LHCN-M2 (cell line): Measurements from ENCODE around the gene ZSCAN5B. TPM values are rescaled to one million over a fixed set of nuclear protein-coding genes. Genes with fewer than 3 reads are reported as not detected.
"Not testable (repeated sequence)": the region's sequence is repeated elsewhere in the genome, so short reads cannot be mapped to it uniquely, and the experiment has no call there.

ENCODE experiments used
- DNase-seq: peaks from one replicate; pipeline ENCODE4 v3.0.0-alpha.2; 2012; ENCODE audit warnings: low read depth
- polyA plus RNA-seq: library from polyadenylated mRNA; unstranded; fragments of >200 nt; gene quantifications from one replicate; pipeline ENCODE4 v1.2.1, GENCODE V29; 2012; ENCODE audit warnings: missing spikeins
- total RNA-seq: library from RNA; depleted of rRNA; stranded (reverse); fragments of >200 nt; gene quantifications from 2 replicates; pipeline ENCODE4 v1.2.3, GENCODE V29; 2014; rRNA removed

Gene ZSCAN5B, protein sequence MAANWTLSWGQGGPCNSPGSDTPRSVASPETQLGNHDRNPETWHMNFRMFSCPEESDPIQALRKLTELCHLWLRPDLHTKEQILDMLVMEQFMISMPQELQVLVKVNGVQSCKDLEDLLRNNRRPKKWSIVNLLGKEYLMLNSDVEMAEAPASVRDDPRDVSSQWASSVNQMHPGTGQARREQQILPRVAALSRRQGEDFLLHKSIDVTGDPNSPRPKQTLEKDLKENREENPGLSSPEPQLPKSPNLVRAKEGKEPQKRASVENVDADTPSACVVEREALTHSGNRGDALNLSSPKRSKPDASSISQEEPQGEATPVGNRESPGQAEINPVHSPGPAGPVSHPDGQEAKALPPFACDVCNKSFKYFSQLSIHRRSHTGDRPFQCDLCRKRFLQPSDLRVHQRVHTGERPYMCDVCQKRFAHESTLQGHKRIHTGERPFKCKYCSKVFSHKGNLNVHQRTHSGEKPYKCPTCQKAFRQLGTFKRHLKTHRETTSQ
- not detected in 2 replicates for total RNA-seq
- polyA plus RNA-seq, result 0.04 TPM

DNA sequence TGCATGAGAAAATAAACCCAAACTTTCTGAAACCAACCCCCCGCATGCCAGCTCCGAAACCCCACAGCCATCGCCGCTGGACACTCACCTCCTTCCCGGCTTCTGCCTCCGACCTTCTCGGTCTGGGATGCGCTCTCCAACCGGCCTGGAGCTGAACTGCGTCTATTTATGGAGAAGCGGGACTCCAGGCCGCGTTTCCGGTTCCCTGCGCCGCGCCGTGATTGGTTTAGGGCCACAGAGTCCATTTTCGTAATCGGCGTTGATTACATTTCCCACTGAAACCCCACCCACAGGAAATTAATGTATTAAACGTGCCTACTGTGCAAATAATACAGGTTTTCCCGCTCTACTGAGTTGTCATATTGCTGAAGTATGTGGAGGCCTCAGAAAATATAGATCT lies at the start of gene ZSCAN5B:
ZSCAN5B (minus strand) TSS at position 138 of the 400 bp plus-strand sequence. CDS start 4,731 bp downstream, outside the sequence.
- not testable (repeated sequence) for DNase-seq

DNA sequence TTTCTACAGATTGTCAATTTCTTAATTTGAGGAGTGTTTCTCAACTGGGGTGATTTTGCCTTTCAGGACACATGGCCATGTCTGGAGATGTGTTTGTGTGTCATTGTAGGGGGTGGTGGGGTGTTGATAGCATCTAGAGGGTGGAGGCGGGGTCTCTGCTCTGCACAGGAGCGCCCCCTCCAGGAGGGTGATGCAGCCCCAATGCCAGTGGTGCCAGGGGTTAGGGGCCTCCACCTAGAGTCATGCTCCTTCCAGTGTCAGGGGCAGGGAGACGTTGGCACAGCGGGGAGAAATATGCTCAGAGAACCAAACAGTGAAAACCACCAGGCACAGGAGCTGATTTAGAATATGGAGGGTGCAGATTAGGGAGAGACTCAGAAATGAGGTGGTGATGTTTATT lies 48.2 kb upstream of the ZSCAN5B start:
- not testable (repeated sequence) for DNase-seq

DNA sequence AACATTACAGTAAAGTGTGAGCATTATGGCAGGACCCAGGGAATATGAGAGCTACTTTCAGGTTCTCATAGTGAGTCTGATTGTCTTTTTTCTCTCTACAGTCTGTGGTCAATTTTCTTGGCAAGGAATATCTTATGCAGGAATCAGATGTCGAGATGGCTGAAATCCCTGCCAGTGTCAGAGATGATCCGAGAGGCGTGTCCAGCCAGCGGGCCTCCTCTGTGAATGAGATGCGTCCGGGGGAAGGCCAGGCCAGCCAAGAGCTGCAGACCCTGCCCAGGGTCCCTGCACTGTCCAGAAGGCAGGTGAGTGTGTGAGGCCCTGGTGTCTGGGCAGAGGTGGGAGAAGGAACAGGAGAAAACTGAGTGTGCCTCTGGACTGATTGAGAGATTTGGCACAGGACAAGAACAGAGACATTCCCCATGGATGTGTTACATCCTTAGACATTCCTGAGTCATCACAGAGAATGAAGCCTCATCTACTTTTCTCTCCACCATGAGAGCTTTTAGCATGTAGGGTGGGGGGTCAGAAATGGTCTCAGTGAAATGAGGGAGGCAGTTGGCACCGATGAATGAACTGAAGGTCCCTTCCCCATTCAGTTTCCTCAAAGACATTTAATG lies 47.6 kb upstream of the ZSCAN5B start:
- DNase-seq, result peak; percentile 24

DNA sequence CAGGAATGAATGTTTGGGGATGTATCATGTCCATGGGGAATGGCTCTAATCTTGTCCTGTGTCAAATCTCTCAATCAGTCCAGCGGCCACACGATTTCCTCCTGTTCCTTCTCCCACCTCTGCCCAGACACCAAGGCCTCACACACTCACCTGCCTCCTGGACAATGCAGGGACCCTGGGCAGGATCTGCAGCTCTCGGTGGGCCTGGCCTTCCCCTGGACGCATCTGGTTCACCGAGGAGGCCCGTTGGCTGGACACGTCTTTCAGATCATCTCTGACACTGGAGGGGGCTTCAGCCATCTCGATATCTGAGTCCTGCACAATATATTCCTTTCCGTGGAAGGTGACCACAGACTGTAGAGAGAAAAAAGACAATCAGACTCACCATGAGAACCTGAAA lies 25.9 kb upstream of the ZSCAN5B start:
- no peak for DNase-seq

DNA sequence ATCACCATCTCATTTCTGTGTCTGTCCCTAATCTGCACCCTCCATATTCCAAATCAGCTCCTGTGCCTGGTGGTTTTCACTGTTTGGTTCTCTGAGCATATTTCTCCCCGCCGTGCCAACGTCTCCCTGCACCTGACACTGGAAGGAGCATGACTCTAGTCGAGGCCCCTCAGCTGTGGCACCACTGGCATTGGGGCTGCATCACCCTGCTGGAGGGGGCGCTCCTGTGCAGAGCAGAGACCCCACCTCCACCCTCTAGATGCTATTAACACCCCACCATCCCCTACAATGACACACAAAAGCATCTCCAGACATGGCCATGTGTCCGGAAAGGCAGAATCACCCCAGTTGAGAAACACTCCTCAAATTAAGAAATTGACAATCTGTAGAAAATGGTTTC lies 25.3 kb upstream of the ZSCAN5B start:
- DNase-seq, result no peak

DNA sequence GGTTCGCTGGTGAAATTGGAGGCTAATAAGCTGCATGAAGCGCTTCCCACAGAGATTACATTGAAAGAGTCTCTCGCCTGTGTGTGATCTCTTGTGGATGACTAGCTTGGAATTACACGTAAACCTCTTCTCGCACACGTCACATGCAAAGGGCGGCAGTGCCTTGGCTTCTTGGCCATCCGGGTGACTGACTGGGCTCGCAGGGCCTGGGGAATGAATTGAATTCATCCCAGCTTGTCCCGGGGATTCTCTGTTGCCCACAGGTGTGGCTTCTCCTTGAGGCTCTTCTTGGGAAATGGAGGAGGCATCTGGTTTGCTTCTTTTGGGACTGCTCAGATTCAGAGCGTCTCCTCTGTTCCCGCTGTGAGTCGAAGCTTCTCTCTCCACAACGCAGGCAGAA lies 24.3 kb upstream of the ZSCAN5B start:
- DNase-seq, result no peak

DNA sequence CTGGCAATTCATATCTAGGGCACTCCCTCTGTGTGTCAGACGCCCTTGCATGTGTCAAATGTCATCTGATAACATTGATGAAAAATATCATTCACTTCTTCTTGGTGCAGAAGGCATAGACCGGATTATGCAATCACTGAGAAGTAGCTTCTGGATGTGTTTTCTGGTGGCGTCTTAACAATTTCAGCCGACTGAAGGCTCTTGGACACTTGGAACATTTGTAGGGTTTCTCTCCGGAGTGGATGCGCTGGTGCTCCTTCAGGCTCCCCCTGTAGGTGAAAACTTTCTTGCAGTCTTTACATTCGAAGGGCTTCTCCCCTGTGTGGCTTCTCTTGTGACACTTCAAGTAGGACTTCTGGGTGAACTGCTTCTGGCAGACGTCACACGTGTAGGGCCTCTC lies 23.9 kb upstream of the ZSCAN5B start:
- DNase-seq, result not testable (repeated sequence)

DNA sequence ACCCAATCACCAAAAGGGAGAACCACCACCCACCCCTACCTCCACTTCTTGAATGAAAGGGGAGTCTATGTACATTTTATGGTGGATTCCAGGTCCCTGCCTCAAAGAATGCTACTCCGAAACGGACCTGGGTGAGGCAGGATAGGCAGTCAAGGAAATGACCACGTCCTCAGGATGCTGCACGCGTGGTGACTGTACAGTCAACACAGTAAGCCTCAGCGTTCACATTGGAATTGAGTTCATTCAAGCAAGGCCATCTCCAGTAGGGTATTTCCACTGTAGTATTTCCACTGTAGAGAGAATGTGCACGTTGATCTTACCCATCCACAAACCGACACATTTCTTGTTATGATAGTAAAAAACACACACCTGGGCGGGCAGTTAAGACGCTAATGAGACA lies 21.4 kb upstream of the ZSCAN5B start:
- no peak for DNase-seq

DNA sequence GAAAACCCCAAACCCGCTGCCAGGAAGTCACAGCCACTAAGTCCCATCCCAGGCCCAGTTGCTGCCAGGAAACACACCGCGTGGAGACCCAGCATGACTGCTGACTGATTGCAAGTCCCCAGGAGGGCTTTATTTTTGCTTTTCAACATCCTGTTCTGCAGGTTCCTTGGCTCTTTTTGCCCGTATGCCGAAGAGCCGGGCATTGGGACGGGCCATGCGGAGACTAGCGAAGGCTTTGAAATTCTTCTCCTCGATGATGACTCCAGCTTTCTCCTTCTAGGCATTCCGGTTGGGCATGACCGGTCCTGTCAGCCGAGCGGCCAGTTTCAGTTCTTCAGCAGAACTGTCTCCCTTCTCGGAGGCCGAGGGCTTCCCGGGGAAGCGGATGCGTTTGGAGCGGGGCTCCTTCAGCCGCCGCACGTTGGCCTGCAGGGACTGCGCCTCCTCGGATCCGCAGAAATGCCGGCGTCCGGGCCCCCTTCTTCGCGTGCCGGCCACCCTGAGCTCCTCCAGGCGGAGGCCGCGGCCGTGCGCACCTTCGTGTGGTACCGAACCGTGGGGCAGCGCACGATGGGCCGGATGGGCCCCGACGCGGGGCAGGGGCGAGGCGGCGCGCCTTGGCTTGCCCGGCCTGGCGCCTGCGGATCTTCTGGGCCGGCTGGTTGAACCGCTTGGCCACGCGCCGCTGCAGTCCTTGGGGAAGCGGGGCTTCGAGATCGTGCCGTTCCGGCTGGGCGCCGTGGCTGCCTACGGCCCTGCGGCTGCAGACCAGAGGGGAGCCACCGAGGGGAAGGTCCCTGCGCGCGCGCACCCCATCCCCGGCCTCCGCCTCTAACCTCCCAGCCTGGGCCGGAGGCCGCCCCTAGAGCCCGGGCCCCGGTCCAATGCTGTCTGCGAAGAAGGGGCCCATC lies 19.7 kb upstream of the ZSCAN5B start:
- DNase-seq, result peak; percentile 4

DNA sequence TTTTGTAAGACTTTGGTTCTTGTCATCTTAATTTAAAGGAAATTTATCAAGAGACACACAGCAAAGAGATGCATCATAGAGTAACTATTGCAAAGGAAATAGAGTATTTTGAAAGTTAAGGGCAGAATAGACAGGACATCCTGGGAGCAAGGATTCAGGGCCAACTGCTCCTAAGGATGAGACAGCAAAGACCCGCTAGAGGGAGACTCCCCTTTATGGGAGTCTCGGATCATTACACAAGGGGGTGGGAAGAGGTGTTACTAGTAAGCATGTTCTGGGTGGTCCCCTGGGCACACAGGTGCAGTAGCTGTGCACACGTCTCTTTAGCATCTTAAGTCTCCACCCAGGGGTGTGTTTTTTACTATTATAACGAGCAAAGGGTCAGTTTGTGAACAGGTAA lies 14.1 kb upstream of the ZSCAN5B start:
- no peak for DNase-seq

DNA sequence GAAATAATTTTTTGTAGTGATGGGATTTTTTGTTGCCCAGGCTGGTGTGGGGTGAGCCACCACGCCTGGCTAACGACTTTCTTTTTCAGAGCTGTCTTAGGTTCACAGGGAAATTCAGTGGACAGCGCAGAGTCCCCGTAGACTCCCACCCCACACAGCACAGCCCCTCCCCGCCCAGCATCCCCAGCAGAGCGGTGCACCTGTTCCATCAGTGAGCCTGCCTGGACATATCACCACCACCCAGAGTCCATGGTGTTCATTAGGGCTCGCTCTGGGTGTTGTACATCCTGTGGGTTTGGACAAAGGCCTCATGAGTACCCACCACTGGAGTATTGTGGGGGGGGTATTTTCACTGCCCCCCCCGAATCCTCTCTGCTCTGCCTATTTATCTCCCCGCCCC lies 12.5 kb upstream of the ZSCAN5B start:
- not testable (repeated sequence) for DNase-seq

DNA sequence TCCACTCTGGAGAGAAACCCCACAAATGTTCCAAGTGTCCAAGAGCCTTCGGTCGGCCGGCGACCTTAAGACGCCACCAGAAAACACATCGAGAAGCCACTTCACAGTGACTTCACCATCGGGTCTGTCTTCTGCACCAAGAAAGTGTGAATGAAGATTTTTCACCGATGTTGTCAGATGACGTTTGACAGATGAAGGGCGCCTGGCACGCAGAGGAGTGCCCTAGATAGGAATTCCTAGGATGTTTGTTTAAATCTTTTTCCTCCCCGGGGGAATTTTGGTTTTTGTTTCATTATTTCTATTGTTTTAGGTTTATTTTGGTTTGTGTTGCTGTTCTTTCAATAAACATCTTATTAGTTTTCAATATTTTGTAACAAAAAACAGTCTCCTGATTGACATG lies 11.5 kb upstream of the ZSCAN5B start:
- no peak for DNase-seq

DNA sequence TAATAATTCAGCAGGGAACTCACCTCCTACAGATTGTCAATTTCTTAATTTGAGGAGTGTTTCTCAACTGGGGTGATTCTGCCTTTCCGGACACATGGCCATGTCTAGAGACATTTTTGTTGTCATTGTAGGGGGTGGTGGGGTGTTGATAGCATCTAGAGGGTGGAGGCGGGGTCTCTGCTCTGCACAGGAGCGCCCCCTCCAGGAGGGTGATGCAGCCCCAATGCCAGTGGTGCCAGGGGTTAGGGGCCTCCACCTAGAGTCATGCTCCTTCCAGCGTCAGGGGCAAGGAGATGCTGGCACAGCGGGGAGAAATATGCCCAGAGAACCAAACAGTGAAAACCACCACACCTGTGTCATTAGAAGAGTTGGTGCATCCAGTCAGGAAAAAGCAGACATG lies 10.0 kb upstream of the ZSCAN5B start:
- DNase-seq, result not testable (repeated sequence)

DNA sequence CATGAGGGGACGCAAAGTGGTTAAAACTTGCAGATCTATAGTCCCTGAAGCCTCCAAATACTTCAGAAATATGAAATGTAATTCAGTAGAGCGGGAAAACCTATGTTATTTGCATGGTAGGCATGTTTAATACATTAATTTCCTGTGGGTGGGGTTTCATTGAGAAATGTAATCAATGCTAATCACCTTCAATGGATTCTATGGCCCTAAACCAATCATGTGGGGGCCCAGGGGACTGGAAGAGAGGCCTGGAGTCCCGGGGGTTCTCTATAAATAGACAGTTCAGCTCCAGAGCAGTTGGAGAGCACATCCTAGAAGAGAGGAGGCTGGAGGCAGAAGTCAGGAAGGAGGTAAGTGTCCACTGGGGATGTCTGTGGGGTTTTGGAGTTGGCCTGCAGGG lies 4.4 kb upstream of the ZSCAN5B start, which contains the start of gene ZSCAN5C:
ZSCAN5C (plus strand) TSS at position 301 of the 400 bp plus-strand sequence. CDS start 3,641 bp downstream, outside the sequence.
- DNase-seq, result no peak

DNA sequence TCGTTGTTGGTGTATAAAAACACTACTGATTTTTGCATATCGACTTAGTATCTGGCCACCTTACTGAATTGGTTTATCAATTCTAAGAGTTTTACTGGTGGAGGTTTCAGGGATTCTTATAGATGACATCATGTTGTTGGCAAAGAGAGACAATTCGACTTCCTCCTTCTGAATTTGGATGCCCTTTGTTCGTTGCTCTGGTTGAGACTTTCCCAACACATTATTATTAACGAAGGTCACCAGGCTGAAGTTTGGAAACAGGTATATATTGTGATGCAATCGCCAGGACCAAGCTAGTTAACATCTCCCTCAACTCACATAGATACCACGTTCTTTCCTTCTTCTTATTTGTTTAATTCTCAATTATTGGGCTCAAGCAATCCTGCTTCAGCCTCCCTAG lies 2.1 kb upstream of the ZSCAN5B start:
- no peak for DNase-seq

DNA sequence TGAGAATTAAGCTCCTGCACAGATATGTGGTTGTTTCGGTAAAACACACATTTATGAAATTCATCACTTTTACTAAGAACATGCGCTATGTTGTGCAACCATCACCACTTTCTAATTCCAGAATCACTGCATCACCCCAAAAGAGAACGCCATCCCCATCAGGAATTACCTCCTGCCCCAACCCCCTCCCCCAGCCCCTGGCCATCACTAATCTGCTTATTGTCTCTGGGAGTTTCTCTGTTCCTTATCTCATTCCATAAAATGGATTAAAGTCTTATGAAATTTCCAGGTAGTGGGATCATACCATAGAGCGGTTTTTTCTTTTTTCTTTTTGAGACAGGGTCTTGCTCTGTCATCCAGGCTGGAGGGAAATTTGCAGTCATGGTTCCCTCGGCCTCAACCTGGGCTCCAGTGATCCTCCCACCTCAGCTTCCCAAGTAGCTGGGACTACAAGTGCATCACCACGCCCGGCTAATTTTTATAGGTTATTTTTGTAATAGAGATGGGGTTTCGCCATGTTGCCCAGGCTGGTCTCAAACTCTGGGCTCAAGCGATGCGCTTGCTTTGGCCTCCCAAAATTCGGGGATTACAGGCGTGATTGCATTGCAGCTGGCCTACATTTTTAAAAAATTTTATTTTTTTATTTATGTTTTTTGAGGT lies 3.5 kb downstream of the ZSCAN5B start:
- DNase-seq, result no peak

DNA sequence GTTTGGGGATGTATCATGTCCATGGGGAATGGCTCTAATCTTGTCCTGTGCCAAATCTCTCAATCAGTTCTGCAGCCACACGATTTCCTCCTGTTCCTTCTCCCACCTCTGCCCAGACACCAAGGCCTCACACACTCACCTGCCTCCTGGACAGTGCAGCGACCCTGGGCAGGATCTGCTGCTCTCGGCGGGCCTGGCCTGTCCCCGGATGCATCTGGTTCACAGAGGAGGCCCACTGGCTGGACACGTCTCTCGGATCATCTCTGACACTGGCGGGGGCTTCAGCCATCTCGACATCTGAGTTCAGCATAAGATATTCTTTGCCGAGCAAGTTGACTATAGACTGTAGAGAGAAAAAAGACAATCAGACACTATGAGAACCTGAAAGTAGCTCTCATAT lies 5.9 kb downstream of the ZSCAN5B start:
- no peak for DNase-seq

DNA sequence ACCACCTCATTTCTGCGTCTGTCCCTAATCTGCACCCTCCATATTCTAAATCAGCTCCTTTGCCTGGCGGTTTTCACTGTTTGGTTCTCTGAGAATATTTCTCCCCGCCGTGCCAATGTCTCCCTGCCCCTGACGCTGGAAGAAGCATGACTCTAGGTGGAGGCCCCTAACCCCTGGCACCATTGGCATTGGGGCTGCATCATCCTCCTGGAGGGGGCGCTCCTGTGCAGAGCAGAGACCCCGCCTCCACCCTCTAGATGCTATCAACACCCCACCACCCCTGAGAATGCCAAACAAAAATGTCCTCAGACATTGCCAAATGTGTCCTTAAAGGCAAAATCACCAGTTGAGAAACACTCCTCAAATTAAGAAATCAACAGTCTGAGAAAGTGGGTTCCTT lies 6.5 kb downstream of the ZSCAN5B start:
- DNase-seq, result no peak

DNA sequence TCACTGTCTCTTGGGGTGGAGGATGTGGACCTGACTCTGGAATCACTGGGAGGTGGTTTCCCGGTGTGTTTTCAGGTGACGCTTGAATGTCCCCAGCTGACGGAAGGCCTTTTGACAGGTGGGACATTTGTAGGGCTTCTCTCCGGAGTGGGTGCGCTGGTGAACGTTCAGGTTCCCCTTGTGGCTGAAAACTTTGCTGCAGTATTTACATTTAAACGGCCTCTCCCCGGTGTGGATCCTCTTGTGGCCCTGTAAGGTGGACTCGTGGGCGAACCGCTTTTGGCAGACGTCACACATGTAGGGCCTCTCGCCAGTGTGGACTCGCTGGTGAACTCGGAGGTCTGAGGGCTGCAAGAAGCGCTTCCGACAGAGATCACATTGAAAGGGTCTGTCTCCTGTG lies 7.8 kb downstream of the ZSCAN5B start:
- no peak for DNase-seq

DNA sequence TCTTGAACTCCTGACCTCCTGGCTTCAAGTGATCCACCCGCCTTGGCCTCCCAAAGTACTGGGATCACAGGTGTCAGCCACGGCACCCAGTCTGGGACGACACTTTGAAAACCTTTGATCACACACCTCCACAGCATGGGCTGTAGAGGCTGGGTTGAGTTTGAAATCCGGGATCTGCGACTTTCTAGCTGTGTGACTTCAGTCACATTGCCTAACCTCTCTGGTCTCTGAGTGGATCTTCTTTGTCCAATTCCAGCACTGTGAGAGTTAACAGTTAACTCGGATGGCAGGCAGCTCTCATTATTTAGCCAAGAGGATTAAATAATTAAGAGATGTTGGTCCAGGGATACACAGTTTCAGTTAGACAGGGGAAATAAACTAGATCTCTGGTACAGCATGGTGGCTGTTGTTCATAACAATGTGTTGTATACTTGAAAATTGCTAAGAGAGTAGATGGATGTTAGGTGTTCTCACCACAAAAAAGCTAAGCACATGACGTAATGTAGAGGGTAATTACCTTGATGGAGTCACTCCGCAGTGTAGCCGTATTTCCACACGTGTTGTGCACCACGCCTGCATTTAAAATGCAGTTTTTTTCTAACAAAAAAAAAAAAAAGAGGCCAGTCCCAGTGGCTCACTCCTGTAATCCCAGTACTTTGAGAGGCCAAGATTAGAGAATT lies 19.9 kb downstream of the ZSCAN5B start:
- DNase-seq, result no peak

DNA sequence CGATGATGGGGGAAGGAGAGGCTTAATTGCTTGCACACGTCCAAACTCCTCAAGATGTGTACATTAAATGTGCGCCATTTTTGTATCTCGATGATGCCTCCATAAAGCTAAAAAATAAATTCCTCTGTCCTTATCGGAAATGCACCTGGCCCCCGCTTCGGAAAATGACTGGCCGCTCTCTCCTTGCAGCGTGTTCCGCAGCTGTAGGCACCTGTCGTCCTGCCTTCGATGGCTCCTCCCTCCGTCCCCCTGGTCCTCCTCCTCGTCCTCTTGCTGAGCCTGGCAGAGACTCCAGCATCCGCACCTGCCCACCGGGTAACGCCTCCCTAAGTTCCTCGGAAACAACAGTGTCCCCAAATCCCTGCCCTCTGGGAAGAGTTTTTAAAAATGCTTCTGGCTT lies 20.7 kb downstream of the ZSCAN5B start:
- no peak for DNase-seq
